WTC11 (cell line): ENCODE results near the gene CFAP92.

Experiments
- CREM ChIP-seq: sonication (generic); formaldehyde crosslinking; IDR thresholded peaks from 2 replicates; pipeline ENCODE4 v1.8.1; 2022; ENCODE audit warnings: mild to moderate bottlenecking, missing genetic modification reagents, moderate library complexity
- EMX1 ChIP-seq: fragments of 250-450 bp; sonication (Bioruptor Pico); IDR thresholded peaks from 2 replicates; pipeline ENCODE4 v1.8.0; 2021; ENCODE audit warnings: mild to moderate bottlenecking
- ETV6 ChIP-seq: sonication (generic); formaldehyde crosslinking; IDR thresholded peaks from 2 replicates; pipeline ENCODE4 v1.8.1; 2022; ENCODE audit warnings: mild to moderate bottlenecking, missing genetic modification reagents
- FOXK1 ChIP-seq: sonication (generic); formaldehyde crosslinking; IDR thresholded peaks from 2 replicates; pipeline ENCODE4 v1.8.0; 2022; ENCODE audit warnings: mild to moderate bottlenecking, moderate library complexity, missing genetic modification reagents
- GRHL2 ChIP-seq: fragments of 250-450 bp; sonication (Bioruptor Pico); IDR thresholded peaks from 2 replicates; pipeline ENCODE4 v1.8.0; 2022; ENCODE audit warnings: mild to moderate bottlenecking, moderate library complexity; ENCODE audit not compliant: insufficient replicate concordance, severe bottlenecking
- IRF2 ChIP-seq: sonication (generic); formaldehyde crosslinking; IDR thresholded peaks from 2 replicates; pipeline ENCODE4 v1.8.0; 2022; ENCODE audit warnings: low read depth, missing genetic modification reagents, borderline replicate concordance
- RELA ChIP-seq: sonication (generic); formaldehyde crosslinking; IDR thresholded peaks from 2 replicates; pipeline ENCODE4 v1.8.1; 2022; ENCODE audit warnings: missing genetic modification reagents, mild to moderate bottlenecking, borderline replicate concordance
- SMAD3 ChIP-seq: sonication (generic); formaldehyde crosslinking; IDR thresholded peaks from 2 replicates; pipeline ENCODE4 v1.8.0; 2022; ENCODE audit warnings: missing genetic modification reagents, mild to moderate bottlenecking, borderline replicate concordance
- TEAD1 ChIP-seq: sonication (generic); formaldehyde crosslinking; IDR thresholded peaks from 2 replicates; pipeline ENCODE4 v1.8.0; 2022; ENCODE audit warnings: mild to moderate bottlenecking, missing genetic modification reagents
- ZNF121 ChIP-seq: sonication (generic); formaldehyde crosslinking; IDR thresholded peaks from 2 replicates; pipeline ENCODE4 v1.8.0; 2023; ENCODE audit warnings: missing genetic modification reagents
- ZNF317 ChIP-seq: sonication (generic); formaldehyde crosslinking; IDR thresholded peaks from 2 replicates; pipeline ENCODE4 v1.8.1; 2023; ENCODE audit warnings: low read depth, mild to moderate bottlenecking, moderate library complexity, missing genetic modification reagents, borderline replicate concordance
- TF ChIP-seq, protein P1 (sequence below): sonication (generic); formaldehyde crosslinking; IDR thresholded peaks from 2 replicates; pipeline ENCODE4 v1.8.1; 2023; ENCODE audit warnings: mild to moderate bottlenecking, missing genetic modification reagents
- TF ChIP-seq, protein P2 (sequence below): fragments of 200-600 bp; IDR thresholded peaks from 2 replicates; pipeline ENCODE4 v1.8.0; 2022; ENCODE audit warnings: antibody characterized with exemption
- TF ChIP-seq, protein P3 (sequence below): sonication (generic); formaldehyde crosslinking; conservative IDR thresholded peaks from 2 replicates; pipeline ENCODE4 v1.8.1; 2022; ENCODE audit warnings: mild to moderate bottlenecking, missing genetic modification reagents

DNA sequence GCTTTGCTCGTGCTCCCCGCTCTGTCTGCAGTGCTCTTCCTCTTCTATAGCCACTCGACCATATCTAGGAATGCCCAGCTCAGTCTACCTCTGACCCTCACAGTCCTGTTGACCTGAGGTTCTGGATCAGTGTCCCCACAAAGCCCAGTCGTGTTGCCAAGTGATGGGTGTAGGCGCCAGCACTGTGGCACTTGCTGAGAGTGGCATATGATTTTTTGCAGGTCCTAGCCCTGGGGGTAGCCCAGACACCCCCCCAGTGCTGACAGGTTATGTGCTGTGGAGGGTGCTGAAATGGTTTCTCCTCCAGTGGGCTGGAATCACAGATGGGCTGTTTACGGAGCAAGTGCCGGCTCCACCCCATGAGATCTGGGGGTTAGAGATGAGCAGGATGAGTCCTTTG is 82.0 kb downstream of the CFAP92 start:
- TF ChIP-seq, protein P1, sequence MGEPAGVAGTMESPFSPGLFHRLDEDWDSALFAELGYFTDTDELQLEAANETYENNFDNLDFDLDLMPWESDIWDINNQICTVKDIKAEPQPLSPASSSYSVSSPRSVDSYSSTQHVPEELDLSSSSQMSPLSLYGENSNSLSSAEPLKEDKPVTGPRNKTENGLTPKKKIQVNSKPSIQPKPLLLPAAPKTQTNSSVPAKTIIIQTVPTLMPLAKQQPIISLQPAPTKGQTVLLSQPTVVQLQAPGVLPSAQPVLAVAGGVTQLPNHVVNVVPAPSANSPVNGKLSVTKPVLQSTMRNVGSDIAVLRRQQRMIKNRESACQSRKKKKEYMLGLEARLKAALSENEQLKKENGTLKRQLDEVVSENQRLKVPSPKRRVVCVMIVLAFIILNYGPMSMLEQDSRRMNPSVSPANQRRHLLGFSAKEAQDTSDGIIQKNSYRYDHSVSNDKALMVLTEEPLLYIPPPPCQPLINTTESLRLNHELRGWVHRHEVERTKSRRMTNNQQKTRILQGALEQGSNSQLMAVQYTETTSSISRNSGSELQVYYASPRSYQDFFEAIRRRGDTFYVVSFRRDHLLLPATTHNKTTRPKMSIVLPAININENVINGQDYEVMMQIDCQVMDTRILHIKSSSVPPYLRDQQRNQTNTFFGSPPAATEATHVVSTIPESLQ (CRISPR knock-in tag): no peak
- no peak for TF ChIP-seq ZNF317 (CRISPR knock-in tag)
- no peak for TF ChIP-seq FOXK1 (CRISPR knock-in tag)
- TF ChIP-seq, protein P2, sequence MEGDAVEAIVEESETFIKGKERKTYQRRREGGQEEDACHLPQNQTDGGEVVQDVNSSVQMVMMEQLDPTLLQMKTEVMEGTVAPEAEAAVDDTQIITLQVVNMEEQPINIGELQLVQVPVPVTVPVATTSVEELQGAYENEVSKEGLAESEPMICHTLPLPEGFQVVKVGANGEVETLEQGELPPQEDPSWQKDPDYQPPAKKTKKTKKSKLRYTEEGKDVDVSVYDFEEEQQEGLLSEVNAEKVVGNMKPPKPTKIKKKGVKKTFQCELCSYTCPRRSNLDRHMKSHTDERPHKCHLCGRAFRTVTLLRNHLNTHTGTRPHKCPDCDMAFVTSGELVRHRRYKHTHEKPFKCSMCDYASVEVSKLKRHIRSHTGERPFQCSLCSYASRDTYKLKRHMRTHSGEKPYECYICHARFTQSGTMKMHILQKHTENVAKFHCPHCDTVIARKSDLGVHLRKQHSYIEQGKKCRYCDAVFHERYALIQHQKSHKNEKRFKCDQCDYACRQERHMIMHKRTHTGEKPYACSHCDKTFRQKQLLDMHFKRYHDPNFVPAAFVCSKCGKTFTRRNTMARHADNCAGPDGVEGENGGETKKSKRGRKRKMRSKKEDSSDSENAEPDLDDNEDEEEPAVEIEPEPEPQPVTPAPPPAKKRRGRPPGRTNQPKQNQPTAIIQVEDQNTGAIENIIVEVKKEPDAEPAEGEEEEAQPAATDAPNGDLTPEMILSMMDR: no peak
- no peak for TF ChIP-seq IRF2
- no peak for TF ChIP-seq ETV6 (CRISPR knock-in tag)
- TF ChIP-seq CREM (CRISPR knock-in tag): no peak
- TF ChIP-seq ZNF121 (CRISPR knock-in tag): no peak
- TF ChIP-seq, protein P3, sequence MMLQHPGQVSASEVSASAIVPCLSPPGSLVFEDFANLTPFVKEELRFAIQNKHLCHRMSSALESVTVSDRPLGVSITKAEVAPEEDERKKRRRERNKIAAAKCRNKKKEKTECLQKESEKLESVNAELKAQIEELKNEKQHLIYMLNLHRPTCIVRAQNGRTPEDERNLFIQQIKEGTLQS (CRISPR knock-in tag): no peak
- TF ChIP-seq RELA (CRISPR knock-in tag): no peak
- no peak for TF ChIP-seq GRHL2 (CRISPR knock-in tag)
- TF ChIP-seq SMAD3: no peak
- TF ChIP-seq EMX1: no peak
- TF ChIP-seq TEAD1 (CRISPR knock-in tag): no peak
